ENCODE results near the gene GSC2.
"Not testable (repeated sequence)": the region's sequence is repeated elsewhere in the genome, so short reads cannot be mapped to it uniquely, and the experiment has no call there.

GSC2 gene

GRCh38 chr22:19178065-19178656, 28.1 kb upstream of the GSC2 start:
- DNase-seq (ENCODE audit: low read depth in 2 of 2): peak; percentile 32 to 56

- no peak for DNase-seq (ENCODE audit: low read depth in 2 of 2)
These were observed 27.3 kb upstream of the GSC2 start for GRCh38 chr22:19177164-19178064.

- no peak for DNase-seq (ENCODE audit: low read depth in 2 of 2)
These were observed 26.6 kb upstream of the GSC2 start for GRCh38 chr22:19176732-19177131.

GRCh38 chr22:19176175-19176643, 26.1 kb upstream of the GSC2 start:
- no peak for DNase-seq (ENCODE audit: low read depth in 2 of 2)

- DNase-seq (ENCODE audit: low read depth in 2 of 2): no peak
These were observed 25.6 kb upstream of the GSC2 start for GRCh38 chr22:19175602-19176174.

- DNase-seq (ENCODE audit: low read depth in 2 of 2): no peak
These were observed 25.0 kb upstream of the GSC2 start for GRCh38 chr22:19175026-19175601.

- DNase-seq (ENCODE audit: low read depth in 2 of 2): no peak
These were observed 24.3 kb upstream of the GSC2 start for GRCh38 chr22:19174106-19175025.

- DNase-seq (ENCODE audit: low read depth in 2 of 2): no peak
These were observed 23.2 kb upstream of the GSC2 start for GRCh38 chr22:19173047-19174035.

- no peak for DNase-seq (ENCODE audit: low read depth in 2 of 2)
These were observed 22.3 kb upstream of the GSC2 start for GRCh38 chr22:19172213-19173046.

- no peak for DNase-seq (ENCODE audit: low read depth in 2 of 2)
These were observed 19.8 kb upstream of the GSC2 start for GRCh38 chr22:19169947-19170318.

- no peak for DNase-seq (ENCODE audit: low read depth in 2 of 2)
These were observed 19.2 kb upstream of the GSC2 start for GRCh38 chr22:19169002-19169946.

GRCh38 chr22:19168088-19168890, 18.2 kb upstream of the GSC2 start:
- DNase-seq (ENCODE audit: low read depth in 2 of 2): no peak

- no peak for DNase-seq (ENCODE audit: low read depth in 2 of 2)
These were observed 17.2 kb upstream of the GSC2 start for GRCh38 chr22:19167106-19167869.

- DNase-seq (ENCODE audit: low read depth in 2 of 2): no peak
These were observed 16.3 kb upstream of the GSC2 start for GRCh38 chr22:19166421-19166820.

- DNase-seq (ENCODE audit: low read depth in 2 of 2): no peak
These were observed 14.3 kb upstream of the GSC2 start for GRCh38 chr22:19164425-19164824.

GRCh38 chr22:19158649-19159048, 8.6 kb upstream of the GSC2 start:
- not testable (repeated sequence) for DNase-seq (ENCODE audit: low read depth in 2 of 2)

Measured in stimulated activated CD4-positive, alpha-beta T cell treated with anti-CD3 and anti-CD28 coated beads, Interleukin-1b, Interleukin-23, amount 100 ng/mL, for 4 hours (primary cell).